DOHH2 (cell line): ENCODE data around the gene GHR.
A peak's percentile ranks its signal among the peaks of the same experiment; 100 is the strongest.

Source experiments
- CTCF ChIP-seq: fragments of 200-600 bp; sonication (generic); IDR thresholded peaks from one replicate; pipeline ENCODE4 v1.5.1; 2014; ENCODE audit warnings: antibody characterized with exemption, mild to moderate bottlenecking, low read depth, low read length; ENCODE audit not compliant: poor library complexity, severe bottlenecking
- EZH2phosphoT487 ChIP-seq: fragments of 200-600 bp; sonication (generic); IDR thresholded peaks from 2 replicates; pipeline ENCODE4 v1.6.1; 2017; ENCODE audit warnings: borderline replicate concordance, mild to moderate bottlenecking, antibody characterized with exemption, low read length, moderate library complexity, mixed read lengths

- TF ChIP-seq CTCF, result peak; percentile 89
- no peak for TF ChIP-seq EZH2phosphoT487
Observed at GRCh38 chr5:42583322-42583721, 160.1 kb downstream of the GHR start.
